Inflammatory macrophage treated with lipopolysaccharide for 1 hour (primary cell): ENCODE measurements around the gene MKNK1.
A peak's percentile ranks its signal among the peaks of the same experiment; 100 is the strongest.

Experiments
- DNase-seq, 2 donors: peaks; one replicate each; pipeline ENCODE4 v3.0.0-alpha.2; 2020 to 2022

Gene MKNK1

GRCh38 chr1:46520063-46520911 is 83.8 kb downstream of the MKNK1 start:
- DNase-seq = no peak

- peak in 1 of 2 donors; percentile 8 for DNase-seq
These were observed 84.9 kb downstream of the MKNK1 start for GRCh38 chr1:46519209-46519608.

GRCh38 chr1:46517932-46518498 is 86.1 kb downstream of the MKNK1 start:
- DNase-seq = no peak

- DNase-seq = no peak
These were observed 87.0 kb downstream of the MKNK1 start for GRCh38 chr1:46517010-46517600.

- no peak for DNase-seq
These were observed 87.7 kb downstream of the MKNK1 start for GRCh38 chr1:46516200-46516950.

- DNase-seq = no peak
These were observed 88.5 kb downstream of the MKNK1 start for GRCh38 chr1:46515576-46515975.

GRCh38 chr1:46513536-46513935 is 90.5 kb downstream of the MKNK1 start:
- no peak for DNase-seq

- DNase-seq = no peak
These were observed 91.3 kb downstream of the MKNK1 start for GRCh38 chr1:46512792-46513190.

GRCh38 chr1:46512135-46512791 is 91.8 kb downstream of the MKNK1 start:
- DNase-seq = no peak

- DNase-seq = no peak
These were observed 93.1 kb downstream of the MKNK1 start for GRCh38 chr1:46510998-46511365.

GRCh38 chr1:46510341-46510997 is 93.6 kb downstream of the MKNK1 start:
- no peak for DNase-seq

GRCh38 chr1:46508757-46509156 is 95.3 kb downstream of the MKNK1 start:
- DNase-seq = peak in 1 of 2 donors; percentile 33
